ENCODE results near the gene PSMD8. TPM values are rescaled to one million over a fixed set of nuclear protein-coding genes. Genes with fewer than 3 reads are reported as not detected.
A peak's percentile ranks its signal among the peaks of the same experiment; 100 is the strongest.

The PSMD8 gene
- total RNA-seq, 2 experiments from 2014 or later: 169 to 238 TPM

DNA sequence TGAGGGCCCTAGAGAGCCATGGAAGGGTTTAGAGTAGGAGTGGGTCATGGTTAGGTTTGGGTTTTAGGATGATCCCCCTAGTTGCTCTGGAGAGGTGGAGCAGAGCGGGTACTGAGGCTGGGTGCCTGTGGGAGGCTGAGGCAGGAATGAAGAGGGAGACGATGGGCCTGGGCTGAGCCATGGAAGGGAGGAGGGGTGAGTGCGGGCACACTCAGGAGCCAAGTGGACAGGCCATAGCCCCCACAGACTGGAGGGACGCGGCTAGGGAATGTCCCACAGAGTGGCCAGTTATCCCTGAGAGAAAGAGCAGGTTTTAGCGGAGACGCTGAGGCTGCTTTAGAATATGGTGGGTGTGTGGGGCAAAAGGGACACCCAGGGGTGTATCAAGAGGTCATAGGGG lies 44.7 kb upstream of the PSMD8 start:
- Histone ChIP-seq H3K27ac (ENCODE audit: low read depth, low read length, poor library complexity, severe bottlenecking) (no peak overlapping the region), H4K20me1 (ENCODE audit: insufficient read depth, low read length) (no peaks in the 10 kb centered on the region), H3K9me3 (ENCODE audit: low read length) (no peaks in the 10 kb centered on the region), H2AFZ (ENCODE audit: low read length) (no peak overlapping the region), H3K79me2 (ENCODE audit: insufficient read depth, low read depth, low read length) (no peaks in the 10 kb centered on the region), H3K4me1 (ENCODE audit: insufficient read depth, low read length, poor library complexity, severe bottlenecking) (no peaks in the 10 kb centered on the region), H3K9me2 (ENCODE audit: insufficient read depth, low read length) (no peaks in the 10 kb centered on the region), H3K4me3 (ENCODE audit: low read depth, low read length, poor library complexity, severe bottlenecking) (no peak overlapping the region), H3K4me2 (ENCODE audit: low read length) (no peak overlapping the region), H3K36me3 (ENCODE audit: insufficient read depth, low read length) (peaks cover 6% of the 10 kb centered on the region; the same call in 1 of the 2 replicates)
- TSS peak; percentile 51 for BruUV-seq (replicated peaks)
- ChIA-PET CTCF (ENCODE audit: unreplicated experiment) (no interaction called here), POLR2A (no interaction called here)
- intact Hi-C loops (cut with micrococcal nuclease; ENCODE audit: unreplicated experiment): no loop called here
- TF ChIP-seq, protein P1, sequence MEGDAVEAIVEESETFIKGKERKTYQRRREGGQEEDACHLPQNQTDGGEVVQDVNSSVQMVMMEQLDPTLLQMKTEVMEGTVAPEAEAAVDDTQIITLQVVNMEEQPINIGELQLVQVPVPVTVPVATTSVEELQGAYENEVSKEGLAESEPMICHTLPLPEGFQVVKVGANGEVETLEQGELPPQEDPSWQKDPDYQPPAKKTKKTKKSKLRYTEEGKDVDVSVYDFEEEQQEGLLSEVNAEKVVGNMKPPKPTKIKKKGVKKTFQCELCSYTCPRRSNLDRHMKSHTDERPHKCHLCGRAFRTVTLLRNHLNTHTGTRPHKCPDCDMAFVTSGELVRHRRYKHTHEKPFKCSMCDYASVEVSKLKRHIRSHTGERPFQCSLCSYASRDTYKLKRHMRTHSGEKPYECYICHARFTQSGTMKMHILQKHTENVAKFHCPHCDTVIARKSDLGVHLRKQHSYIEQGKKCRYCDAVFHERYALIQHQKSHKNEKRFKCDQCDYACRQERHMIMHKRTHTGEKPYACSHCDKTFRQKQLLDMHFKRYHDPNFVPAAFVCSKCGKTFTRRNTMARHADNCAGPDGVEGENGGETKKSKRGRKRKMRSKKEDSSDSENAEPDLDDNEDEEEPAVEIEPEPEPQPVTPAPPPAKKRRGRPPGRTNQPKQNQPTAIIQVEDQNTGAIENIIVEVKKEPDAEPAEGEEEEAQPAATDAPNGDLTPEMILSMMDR (conservative IDR thresholded peaks at IDR 0.05; ENCODE audit: low read length): no peak
- no peak for TF ChIP-seq EZH2phosphoT487 (IDR thresholded peaks at IDR 0.05; ENCODE audit: borderline replicate concordance, low read depth, low read length)
- no peak for DNase-seq (ENCODE audit: low spot score)

DNA sequence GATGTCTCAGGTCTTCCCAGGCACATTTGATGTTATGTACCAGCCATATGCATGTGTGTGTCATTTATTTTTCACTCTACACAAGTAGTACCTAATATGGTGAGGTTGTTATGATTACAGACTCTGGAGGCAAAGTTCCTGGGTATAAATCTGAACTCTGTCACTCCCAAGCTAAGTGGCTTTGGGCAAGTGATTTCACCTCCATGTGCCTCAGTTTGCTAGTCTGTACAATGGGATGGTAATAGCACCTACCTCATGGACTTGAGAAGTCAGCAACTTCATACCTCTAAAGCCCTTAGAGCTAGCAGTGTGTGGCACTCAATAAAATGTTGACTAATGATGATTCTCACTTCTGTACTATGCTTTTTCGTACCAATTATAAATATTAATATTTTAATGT lies 42.6 kb upstream of the PSMD8 start:
- Histone ChIP-seq H3K4me3 (ENCODE audit: low read depth, low read length, poor library complexity, severe bottlenecking) (no peak overlapping the region), H3K36me3 (ENCODE audit: insufficient read depth, low read length) (peaks cover 6% of the 10 kb centered on the region; the same call in 1 of the 2 replicates), H3K9me3 (ENCODE audit: low read length) (no peaks in the 10 kb centered on the region), H3K27ac (ENCODE audit: low read depth, low read length, poor library complexity, severe bottlenecking) (no peak overlapping the region), H3K9me2 (ENCODE audit: insufficient read depth, low read length) (no peaks in the 10 kb centered on the region), H4K20me1 (ENCODE audit: insufficient read depth, low read length) (no peaks in the 10 kb centered on the region), H3K4me1 (ENCODE audit: insufficient read depth, low read length, poor library complexity, severe bottlenecking) (no peaks in the 10 kb centered on the region), H3K79me2 (ENCODE audit: insufficient read depth, low read depth, low read length) (no peaks in the 10 kb centered on the region), H2AFZ (ENCODE audit: low read length) (no peak overlapping the region), H3K4me2 (ENCODE audit: low read length) (no peak overlapping the region)
- TF ChIP-seq, protein P1 (conservative IDR thresholded peaks at IDR 0.05; ENCODE audit: low read length): no peak
- POLR2A ChIA-PET: interaction anchor here (1.1 kb wide), 1 partner anchor 42 kb away, joined by 3 read pairs; the partner anchor contains the start of gene PSMD8
- BruUV-seq (replicated peaks): no TSS peak
- DNase-seq (ENCODE audit: low spot score): no peak
- intact Hi-C loops (cut with micrococcal nuclease; ENCODE audit: unreplicated experiment): no loop called here
- CTCF ChIA-PET (ENCODE audit: unreplicated experiment): no interaction called here

DNA sequence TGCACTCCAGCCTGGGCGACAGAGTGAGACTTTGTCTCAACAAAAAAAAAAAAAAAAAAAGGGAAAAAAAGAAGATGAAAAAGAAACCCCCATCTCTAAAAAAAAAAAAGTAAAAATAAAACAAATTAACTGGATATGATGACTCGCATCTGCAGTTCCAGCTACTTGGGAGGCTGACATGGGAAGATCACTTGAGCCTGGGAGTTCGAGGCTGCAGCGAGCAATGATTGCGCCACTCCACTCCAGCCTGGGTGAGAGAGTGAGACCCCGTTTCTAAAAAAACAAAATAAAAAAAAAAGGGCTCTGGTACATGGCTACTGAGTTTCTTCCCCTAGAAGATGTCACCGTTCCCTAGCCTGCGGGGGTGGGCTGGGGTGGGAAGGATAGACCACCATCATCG lies 41.1 kb upstream of the PSMD8 start:
- BruUV-seq (replicated peaks): no TSS peak
- H3K27ac ChIP-seq (ENCODE audit: low read depth, low read length, poor library complexity, severe bottlenecking): no peak overlapping the region
- no peaks in the 10 kb centered on the region for H3K9me2 ChIP-seq (ENCODE audit: insufficient read depth, low read length)
- no peaks in the 10 kb centered on the region for H3K79me2 ChIP-seq (ENCODE audit: insufficient read depth, low read depth, low read length)
- H3K4me1 ChIP-seq (ENCODE audit: insufficient read depth, low read length, poor library complexity, severe bottlenecking): peaks cover 5% of the 10 kb centered on the region
- H3K4me2 ChIP-seq (ENCODE audit: low read length): no peak overlapping the region
- no peaks in the 10 kb centered on the region for H3K9me3 ChIP-seq (ENCODE audit: low read length)
- H2AFZ ChIP-seq (ENCODE audit: low read length): no peak overlapping the region
- TF ChIP-seq, protein P1 (conservative IDR thresholded peaks at IDR 0.05; ENCODE audit: low read length): no peak
- no peaks in the 10 kb centered on the region for H4K20me1 ChIP-seq (ENCODE audit: insufficient read depth, low read length)
- no peak for DNase-seq (ENCODE audit: low spot score)
- intact Hi-C loops (cut with micrococcal nuclease; ENCODE audit: unreplicated experiment): no loop called here
- ChIA-PET POLR2A (no interaction called here), CTCF (ENCODE audit: unreplicated experiment) (no interaction called here)
- 0 out of 2 replicates have a peak, but pooled peaks cover under 1% of the 10 kb centered on the region for H3K36me3 ChIP-seq (ENCODE audit: insufficient read depth, low read length)
- H3K4me3 ChIP-seq (ENCODE audit: low read depth, low read length, poor library complexity, severe bottlenecking): no peak overlapping the region
